ENCODE data around the gene ARHGEF12. TPM values are rescaled to one million over a fixed set of nuclear protein-coding genes. Genes with fewer than 3 reads are reported as not detected.
A peak's percentile ranks its signal among the peaks of the same experiment; 100 is the strongest.

Gene ARHGEF12
- total and polyA plus RNA-seq, 10 of the 15 experiments (the other 5 are each of a cell fraction or from before 2014, with no cell fraction given): 2.7 to 40.8 (median 20.9) TPM

DNA sequence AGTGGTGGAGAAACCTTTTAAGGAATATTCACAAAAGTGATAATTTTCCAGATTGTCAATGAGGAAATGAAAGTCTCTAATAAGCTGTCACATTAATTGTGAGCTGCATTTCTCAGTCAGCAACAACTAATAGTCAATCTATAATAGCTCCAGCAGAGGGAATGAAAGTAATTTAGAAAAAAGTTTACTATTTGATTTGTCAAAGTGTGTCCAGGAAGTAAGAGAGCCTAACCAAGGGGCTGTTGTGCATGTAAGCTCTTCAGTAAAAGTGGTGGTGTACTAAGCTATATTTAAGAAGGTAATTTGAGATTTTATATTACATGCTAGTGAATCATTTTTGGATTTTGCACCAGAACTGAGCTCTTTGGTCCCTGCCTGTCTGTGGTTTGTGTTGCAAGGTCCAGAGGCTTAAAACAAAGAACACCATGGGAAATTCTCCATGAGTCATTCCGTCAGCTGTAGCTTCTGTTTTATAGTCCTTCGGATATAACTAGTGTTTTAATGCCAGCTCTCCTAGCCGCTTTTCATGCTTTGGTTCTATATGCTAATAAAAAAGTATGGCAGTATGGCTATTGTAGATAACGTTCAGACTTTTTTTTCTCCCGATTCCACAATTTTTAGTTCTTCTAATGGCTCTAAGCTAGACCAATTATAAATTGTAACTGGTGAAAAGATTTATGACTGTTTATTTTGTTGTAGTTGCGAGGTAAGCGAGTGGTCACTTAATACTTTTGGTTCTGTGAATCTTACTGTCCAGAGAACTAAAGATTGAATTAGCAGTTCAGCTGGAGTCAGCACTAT lies 64.6 kb downstream of the ARHGEF12 start:
- no peaks in the 10 kb centered on the region for H4K20me1 ChIP-seq (ENCODE audit: control insufficient read depth, insufficient read depth)
- H3K4me2 ChIP-seq (ENCODE audit: control insufficient read depth, insufficient read depth): peak overlapping the region; percentile 45; the same call in 1 of the 2 replicates
- BruUV-seq (replicated peaks): no TSS peak
- ChIA-PET CTCF (interaction anchor here (0.6 to 2.8 kb wide), 19 partner anchors 9 to 101 kb away, joined by 3 to 15 read pairs (median 4); partner anchors contain the start of gene TLCD5), SMC1A (ENCODE audit: uncharacterized antibody, unreplicated experiment) (interaction anchor here (0.7 to 3.3 kb wide), 27 partner anchors 10 to 286 kb away, joined by 3 to 38 read pairs (median 4); partner anchors contain the start of gene ARHGEF12), POLR2A (interaction anchor here (1.0 to 1.9 kb wide), 7 partner anchors 9 to 75 kb away, joined by 3 to 14 read pairs (median 4); no protein-coding TSS in a partner anchor), RAD21 (ENCODE audit: unreplicated experiment) (interaction anchor here (0.6 to 2.6 kb wide), 18 partner anchors 10 to 104 kb away, joined by 3 to 36 read pairs (median 4); partner anchors contain the start of gene ARHGEF12)
- H3K9ac ChIP-seq (ENCODE audit: control insufficient read depth, insufficient read depth, low read length): no peak overlapping the region
- H3K4me3 ChIP-seq: peak overlapping the region; percentile 10; the same call in 1 of the 2 replicates
- no peaks in the 10 kb centered on the region; the same call in 2 of the 3 replicates for H3K9me3 ChIP-seq (replicated peaks; ENCODE audit: control insufficient read depth, insufficient read depth, low read length)
- peak overlapping the region; percentile 48 for H3K27ac ChIP-seq (ENCODE audit: control insufficient read depth, insufficient read depth)
- peaks cover 1% of the 10 kb centered on the region for H3K79me2 ChIP-seq (ENCODE audit: control insufficient read depth, insufficient read depth, low read length)
- H3K27me3 ChIP-seq (replicated peaks in 1 of 2; ENCODE audit: control insufficient read depth in 2 of 2, insufficient read depth in 2 of 2, low read length in 1 of 2): no peaks in the 10 kb centered on the region
- no peak overlapping the region; the same call in 1 of the 2 replicates for H2AFZ ChIP-seq (ENCODE audit: control insufficient read depth, low read depth, low read length)
- WGBS (ENCODE audit: insufficient coverage, insufficient replicate concordance, low lambda C conversion rate, missing lambda C conversion rate): 43% methylated on average over 7 of the region's 7 CpGs
- H3K36me3 ChIP-seq (ENCODE audit: control insufficient read depth in 2 of 2, insufficient read depth in 2 of 2, low read length in 1 of 2): no peaks in the 10 kb centered on the region
- FAIRE-seq (no peak), ATAC-seq (peak; percentile 88), DNase-seq (ENCODE audit: low read depth, low spot score) (peak; percentile 51)
- H3K4me1 ChIP-seq (ENCODE audit: control insufficient read depth, insufficient read depth, low read length): peaks cover 8% of the 10 kb centered on the region
- intact Hi-C loops (cut with micrococcal nuclease; ENCODE audit: unreplicated experiment) (loop anchor here (1.0 to 2.0 kb wide), 2 partner anchors 56 to 64 kb away; partner anchors contain the start of gene ARHGEF12), in situ Hi-C loops (cut with MboI) (no loop called here)
- no peak for TF ChIP-seq NR2C1 (IDR thresholded peaks at IDR 0.05)
- TF ChIP-seq JUNB (IDR thresholded peaks at IDR 0.05): peak; percentile 83
- TF ChIP-seq BCL11A (IDR thresholded peaks at IDR 0.05; ENCODE audit: low read depth, low read length): peak; percentile 75
- peak; percentile 33 for TF ChIP-seq MEF2B (IDR thresholded peaks at IDR 0.05; ENCODE audit: partially characterized antibody, poor library complexity, severe bottlenecking)
- TF ChIP-seq SPI1 (IDR thresholded peaks at IDR 0.05; ENCODE audit: borderline replicate concordance, insufficient read depth, low read depth, low read length): peak; percentile 61; the same call in 1 of the 2 replicates
- TF ChIP-seq ATF7 (IDR thresholded peaks at IDR 0.05; ENCODE audit: low read depth): peak; percentile 41; the same call in 1 of the 2 replicates
- TF ChIP-seq DPF2 (IDR thresholded peaks at IDR 0.05): peak; percentile 92
- TF ChIP-seq, protein P1, sequence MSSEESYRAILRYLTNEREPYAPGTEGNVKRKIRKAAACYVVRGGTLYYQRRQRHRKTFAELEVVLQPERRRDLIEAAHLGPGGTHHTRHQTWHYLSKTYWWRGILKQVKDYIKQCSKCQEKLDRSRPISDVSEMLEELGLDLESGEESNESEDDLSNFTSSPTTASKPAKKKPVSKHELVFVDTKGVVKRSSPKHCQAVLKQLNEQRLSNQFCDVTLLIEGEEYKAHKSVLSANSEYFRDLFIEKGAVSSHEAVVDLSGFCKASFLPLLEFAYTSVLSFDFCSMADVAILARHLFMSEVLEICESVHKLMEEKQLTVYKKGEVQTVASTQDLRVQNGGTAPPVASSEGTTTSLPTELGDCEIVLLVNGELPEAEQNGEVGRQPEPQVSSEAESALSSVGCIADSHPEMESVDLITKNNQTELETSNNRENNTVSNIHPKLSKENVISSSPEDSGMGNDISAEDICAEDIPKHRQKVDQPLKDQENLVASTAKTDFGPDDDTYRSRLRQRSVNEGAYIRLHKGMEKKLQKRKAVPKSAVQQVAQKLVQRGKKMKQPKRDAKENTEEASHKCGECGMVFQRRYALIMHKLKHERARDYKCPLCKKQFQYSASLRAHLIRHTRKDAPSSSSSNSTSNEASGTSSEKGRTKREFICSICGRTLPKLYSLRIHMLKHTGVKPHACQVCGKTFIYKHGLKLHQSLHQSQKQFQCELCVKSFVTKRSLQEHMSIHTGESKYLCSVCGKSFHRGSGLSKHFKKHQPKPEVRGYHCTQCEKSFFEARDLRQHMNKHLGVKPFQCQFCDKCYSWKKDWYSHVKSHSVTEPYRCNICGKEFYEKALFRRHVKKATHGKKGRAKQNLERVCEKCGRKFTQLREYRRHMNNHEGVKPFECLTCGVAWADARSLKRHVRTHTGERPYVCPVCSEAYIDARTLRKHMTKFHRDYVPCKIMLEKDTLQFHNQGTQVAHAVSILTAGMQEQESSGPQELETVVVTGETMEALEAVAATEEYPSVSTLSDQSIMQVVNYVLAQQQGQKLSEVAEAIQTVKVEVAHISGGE (CRISPR knock-in tag; IDR thresholded peaks at IDR 0.05): no peak
- TF ChIP-seq ESRRA (IDR thresholded peaks at IDR 0.05; ENCODE audit: low read length): no peak
- TF ChIP-seq RFX5 (IDR thresholded peaks at IDR 0.05; ENCODE audit: low read depth, low read length): no peak
- peak; percentile 54; the same call in 1 of the 2 replicates for TF ChIP-seq BMI1 (IDR thresholded peaks at IDR 0.05; ENCODE audit: borderline replicate concordance)
- TF ChIP-seq CHD4 (IDR thresholded peaks at IDR 0.05): no peak
- TF ChIP-seq CBX5 (IDR thresholded peaks at IDR 0.05; ENCODE audit: low read depth): no peak
- no peak for TF ChIP-seq SUPT20H (IDR thresholded peaks at IDR 0.05; ENCODE audit: borderline replicate concordance, control insufficient read depth, low read depth, low read length)
- peak; percentile 48; the same call in 1 of the 2 replicates for TF ChIP-seq BACH1 (IDR thresholded peaks at IDR 0.05; ENCODE audit: borderline replicate concordance)
- TF ChIP-seq SP1 (IDR thresholded peaks at IDR 0.05; ENCODE audit: low read depth, low read length): no peak
- TF ChIP-seq NBN (IDR thresholded peaks at IDR 0.05): peak; percentile 48; the same call in 1 of the 2 replicates
- TF ChIP-seq FOXM1 (IDR thresholded peaks at IDR 0.05; ENCODE audit: low read depth, low read length): peak; percentile 47; the same call in 1 of the 2 replicates
